T-helper 2 cell (primary cell): Measurements from ENCODE around the gene MMEL1.

ENCODE experiments used
- DNase-seq, 5 experiments: peaks; one replicate each; pipeline versions ENCODE4 v3.0.0 to v3.0.0-alpha.2; 2012 to 2022

Gene MMEL1

GRCh38 chr1:2604156-2604843 lies 28.5 kb downstream of the MMEL1 start:
- no peak for DNase-seq

- no peak for DNase-seq
Observed at GRCh38 chr1:2603521-2604155, 29.2 kb downstream of the MMEL1 start.

- DNase-seq, result no peak
Observed at GRCh38 chr1:2602866-2603520, 29.8 kb downstream of the MMEL1 start.

GRCh38 chr1:2602311-2602835 lies 30.4 kb downstream of the MMEL1 start:
- DNase-seq, result no peak

- no peak for DNase-seq
Observed at GRCh38 chr1:2601721-2602303, 31.0 kb downstream of the MMEL1 start.

GRCh38 chr1:2598329-2598931 lies 34.4 kb downstream of the MMEL1 start:
- DNase-seq, result no peak

GRCh38 chr1:2597441-2598328 lies 35.1 kb downstream of the MMEL1 start:
- DNase-seq, result no peak

- no peak for DNase-seq
Observed at GRCh38 chr1:2596530-2597333, 36.1 kb downstream of the MMEL1 start.

GRCh38 chr1:2595812-2596529 lies 36.8 kb downstream of the MMEL1 start:
- DNase-seq, result no peak

GRCh38 chr1:2595261-2595811 lies 37.5 kb downstream of the MMEL1 start:
- no peak for DNase-seq

- DNase-seq, result no peak
Observed at GRCh38 chr1:2594641-2595131, 38.1 kb downstream of the MMEL1 start.

GRCh38 chr1:2594001-2594640 lies 38.7 kb downstream of the MMEL1 start:
- no peak for DNase-seq

- DNase-seq, result no peak
Observed at GRCh38 chr1:2593251-2593878, 39.5 kb downstream of the MMEL1 start.

- DNase-seq, result no peak
Observed at GRCh38 chr1:2592672-2593071, 40.1 kb downstream of the MMEL1 start.

GRCh38 chr1:2591581-2592261 lies 41.1 kb downstream of the MMEL1 start:
- peak in 1 of 5 experiments; percentile 5 for DNase-seq

- peak in 1 of 5 experiments; percentile 0 for DNase-seq
Observed at GRCh38 chr1:2591233-2591580, 41.6 kb downstream of the MMEL1 start.

- peak in 1 of 5 experiments; percentile 6 for DNase-seq
Observed at GRCh38 chr1:2590233-2591141, 42.3 kb downstream of the MMEL1 start.
